Skeletal muscle satellite cell (primary cell): Measurements from ENCODE around the gene TMEM108.

Experiments used
- H3K27me3 ChIP-seq: 2 replicates; pipeline ENCODE4 v1.7.0; 2013; ENCODE audit warnings: low read length; ENCODE audit not compliant: control insufficient read depth, insufficient read depth
- H3K36me3 ChIP-seq: 2 replicates; pipeline ENCODE4 v1.7.0; 2013; ENCODE audit warnings: mild to moderate bottlenecking, control low read depth, low read length; ENCODE audit not compliant: insufficient read depth
- H3K4me1 ChIP-seq: 2 replicates; pipeline ENCODE4 v1.7.0; 2013; ENCODE audit warnings: low read length; ENCODE audit not compliant: control insufficient read depth, insufficient read depth
- H3K4me2 ChIP-seq: 2 replicates; pipeline ENCODE4 v1.7.0; 2013; ENCODE audit warnings: mild to moderate bottlenecking, low read length
- H3K4me3 ChIP-seq: 2 replicates; pipeline ENCODE4 v1.7.0; 2013; ENCODE audit warnings: low read length
- H3K9ac ChIP-seq: 2 replicates; pipeline ENCODE4 v1.7.0; 2013; ENCODE audit warnings: mild to moderate bottlenecking, low read depth, low read length, moderate library complexity
- H3K9me3 ChIP-seq: replicated peaks from 2 replicates; pipeline ENCODE4 v1.7.0; 2013; ENCODE audit warnings: mild to moderate bottlenecking, control low read depth, low read length

Gene TMEM108

DNA sequence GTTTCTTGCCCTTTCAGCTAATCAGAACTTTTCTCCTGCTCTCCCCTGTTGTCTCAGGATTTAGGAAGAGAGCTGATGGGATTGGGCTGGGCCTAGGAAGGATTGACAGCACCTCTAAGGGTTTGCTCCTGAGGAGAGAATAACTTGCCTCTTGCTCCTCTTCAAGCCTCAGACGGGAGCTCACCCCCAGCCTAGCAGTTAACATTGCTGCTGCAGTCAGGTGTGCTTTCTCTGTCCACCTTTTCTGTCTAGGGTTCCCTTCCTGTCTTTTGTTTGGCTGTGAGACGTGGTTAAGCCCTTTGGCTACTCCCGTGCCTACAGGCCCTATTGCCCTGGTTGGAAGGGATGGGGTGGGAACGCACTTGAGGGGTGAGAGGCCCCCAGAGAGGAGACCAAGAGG, 20.1 kb downstream of the TMEM108 start:
- Histone ChIP-seq H3K4me1 (no peaks in the 10 kb centered on the region), H3K9me3 (no peaks in the 10 kb centered on the region), H3K4me3 (no peak overlapping the region), H3K4me2 (no peak overlapping the region), H3K27me3 (no peaks in the 10 kb centered on the region), H3K36me3 (no peaks in the 10 kb centered on the region), H3K9ac (no peak overlapping the region)

- Histone ChIP-seq H3K9me3 (no peaks in the 10 kb centered on the region), H3K9ac (no peak overlapping the region), H3K4me2 (no peak overlapping the region), H3K36me3 (no peaks in the 10 kb centered on the region), H3K4me1 (no peaks in the 10 kb centered on the region), H3K4me3 (no peak overlapping the region), H3K27me3 (no peaks in the 10 kb centered on the region)
Observed at GRCh38 chr3:133058831-133059230, 20.6 kb downstream of the TMEM108 start.

GRCh38 chr3:133065193-133065961, 27.2 kb downstream of the TMEM108 start:
- Histone ChIP-seq H3K4me3 (no peak overlapping the region), H3K36me3 (no peaks in the 10 kb centered on the region), H3K27me3 (no peaks in the 10 kb centered on the region), H3K9ac (no peak overlapping the region), H3K9me3 (no peaks in the 10 kb centered on the region), H3K4me2 (no peak overlapping the region), H3K4me1 (no peaks in the 10 kb centered on the region)

- no peak overlapping the region for H3K4me3 ChIP-seq
- no peak overlapping the region for H3K9ac ChIP-seq
- H3K4me1 ChIP-seq: no peaks in the 10 kb centered on the region
- H3K36me3 ChIP-seq: no peaks in the 10 kb centered on the region
- no peak overlapping the region for H3K4me2 ChIP-seq
- H3K9me3 ChIP-seq: no peaks in the 10 kb centered on the region
- no peaks in the 10 kb centered on the region for H3K27me3 ChIP-seq
Observed at GRCh38 chr3:133066026-133066425, 27.8 kb downstream of the TMEM108 start.

- no peak overlapping the region for H3K4me3 ChIP-seq
- no peaks in the 10 kb centered on the region for H3K4me1 ChIP-seq
- no peaks in the 10 kb centered on the region for H3K36me3 ChIP-seq
- no peaks in the 10 kb centered on the region for H3K27me3 ChIP-seq
- H3K4me2 ChIP-seq: no peak overlapping the region
- no peak overlapping the region for H3K9ac ChIP-seq
- no peaks in the 10 kb centered on the region for H3K9me3 ChIP-seq
Observed at GRCh38 chr3:133069556-133070286, 31.5 kb downstream of the TMEM108 start.

GRCh38 chr3:133074977-133075376, 36.8 kb downstream of the TMEM108 start:
- H3K36me3 ChIP-seq: no peaks in the 10 kb centered on the region
- no peaks in the 10 kb centered on the region for H3K27me3 ChIP-seq
- H3K4me1 ChIP-seq: no peaks in the 10 kb centered on the region
- H3K4me2 ChIP-seq: no peak overlapping the region
- H3K4me3 ChIP-seq: no peak overlapping the region
- no peak overlapping the region for H3K9ac ChIP-seq
- H3K9me3 ChIP-seq: no peaks in the 10 kb centered on the region

- Histone ChIP-seq H3K4me3 (no peak overlapping the region), H3K27me3 (no peaks in the 10 kb centered on the region), H3K9me3 (no peaks in the 10 kb centered on the region), H3K9ac (no peak overlapping the region), H3K4me2 (no peak overlapping the region), H3K36me3 (no peaks in the 10 kb centered on the region), H3K4me1 (no peaks in the 10 kb centered on the region)
Observed at GRCh38 chr3:133077688-133078087, 39.5 kb downstream of the TMEM108 start.

- no peak overlapping the region for H3K9ac ChIP-seq
Observed at GRCh38 chr3:133079621-133080020, 41.4 kb downstream of the TMEM108 start.

DNA sequence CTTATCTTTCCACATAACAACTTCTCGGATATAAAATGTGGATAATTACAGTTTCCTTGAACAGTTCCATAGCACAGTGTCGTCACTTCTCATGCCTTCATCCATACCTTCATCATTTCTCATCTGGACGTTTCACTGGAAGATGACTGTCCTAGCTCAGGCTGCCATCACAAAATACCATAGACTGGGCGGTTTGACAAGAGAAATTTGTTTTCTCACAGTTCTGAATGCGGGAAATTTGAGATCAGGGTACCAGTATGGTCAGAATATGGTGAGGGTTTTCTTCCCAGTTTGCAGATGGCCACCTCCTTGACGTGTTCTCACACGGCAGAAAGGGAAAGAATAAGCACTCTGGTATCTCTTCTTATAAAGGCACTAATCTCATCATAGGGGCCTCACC, 42.8 kb downstream of the TMEM108 start:
- Histone ChIP-seq H3K27me3 (no peaks in the 10 kb centered on the region), H3K9me3 (no peaks in the 10 kb centered on the region), H3K4me3 (no peak overlapping the region)

More at GRCh38 chr3:133079621-133080020, 41.4 kb downstream of the TMEM108 start:
- Histone ChIP-seq H3K4me1 (no peaks in the 10 kb centered on the region), H3K9me3 (no peaks in the 10 kb centered on the region), H3K27me3 (no peaks in the 10 kb centered on the region), H3K4me2 (no peak overlapping the region), H3K4me3 (no peak overlapping the region), H3K36me3 (no peaks in the 10 kb centered on the region)

DNA sequence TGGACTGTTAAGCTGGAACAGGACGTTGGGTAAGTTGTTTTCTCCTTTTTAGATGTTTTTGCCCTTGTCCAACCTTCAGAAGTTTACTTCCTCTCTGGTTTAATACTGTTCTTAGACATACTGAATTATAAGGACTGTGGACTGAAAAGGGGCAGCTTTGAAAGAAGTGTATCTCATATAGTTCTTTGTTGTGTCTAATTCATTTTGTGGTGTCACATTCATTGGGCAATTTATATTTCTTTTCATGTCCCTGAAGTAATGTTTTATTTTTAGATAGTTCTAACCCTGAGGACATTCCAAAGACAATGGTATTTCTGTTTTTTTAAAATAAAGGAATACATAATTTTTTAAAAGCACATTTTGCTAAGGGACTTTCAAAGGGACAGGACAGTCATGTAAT, 45.2 kb downstream of the TMEM108 start:
- no peaks in the 10 kb centered on the region for H3K27me3 ChIP-seq
- H3K36me3 ChIP-seq: no peaks in the 10 kb centered on the region
- no peak overlapping the region for H3K4me3 ChIP-seq
- no peaks in the 10 kb centered on the region for H3K9me3 ChIP-seq
- H3K4me2 ChIP-seq: no peak overlapping the region
- H3K4me1 ChIP-seq: no peaks in the 10 kb centered on the region
- H3K9ac ChIP-seq: no peak overlapping the region

More for the DNA sequence above, 42.8 kb downstream of the TMEM108 start:
- no peak overlapping the region for H3K4me2 ChIP-seq
- H3K9ac ChIP-seq: no peak overlapping the region
- no peaks in the 10 kb centered on the region for H3K4me1 ChIP-seq
- no peaks in the 10 kb centered on the region for H3K36me3 ChIP-seq

GRCh38 chr3:133089906-133090485, 51.8 kb downstream of the TMEM108 start:
- H3K4me3 ChIP-seq: no peak overlapping the region

More at GRCh38 chr3:133089906-133090485, 51.8 kb downstream of the TMEM108 start:
- Histone ChIP-seq H3K9ac (no peak overlapping the region), H3K9me3 (no peaks in the 10 kb centered on the region), H3K27me3 (no peaks in the 10 kb centered on the region), H3K4me1 (no peaks in the 10 kb centered on the region), H3K4me2 (no peak overlapping the region), H3K36me3 (no peaks in the 10 kb centered on the region)
